Measurements from ENCODE around the gene SLC25A26. TPM values are rescaled to one million over a fixed set of nuclear protein-coding genes. Genes with fewer than 3 reads are reported as not detected.
A peak's percentile ranks its signal among the peaks of the same experiment; 100 is the strongest.

The SLC25A26 gene
- total RNA-seq, 1 donor from 2014 or later, result 20.8 TPM

DNA sequence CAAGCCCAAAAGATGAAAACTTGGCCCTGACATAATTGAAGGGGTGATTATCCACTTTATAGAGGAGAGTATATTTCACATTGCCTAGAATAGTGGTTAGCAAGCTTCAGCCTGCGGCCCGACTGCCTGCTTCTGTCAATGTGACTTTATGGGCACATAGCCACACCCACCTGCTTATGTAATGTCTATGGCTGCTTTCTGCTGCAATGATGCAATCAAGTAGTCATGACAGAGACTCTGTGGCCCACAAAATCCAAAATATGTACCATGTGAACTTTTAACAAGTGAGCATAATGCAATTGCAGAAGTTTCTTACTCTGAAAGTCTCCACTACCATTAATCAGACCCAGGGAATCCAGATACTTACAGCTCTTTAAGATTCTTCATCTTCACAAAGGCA, 176.9 kb downstream of the SLC25A26 start:
- no peak for DNase-seq

DNA sequence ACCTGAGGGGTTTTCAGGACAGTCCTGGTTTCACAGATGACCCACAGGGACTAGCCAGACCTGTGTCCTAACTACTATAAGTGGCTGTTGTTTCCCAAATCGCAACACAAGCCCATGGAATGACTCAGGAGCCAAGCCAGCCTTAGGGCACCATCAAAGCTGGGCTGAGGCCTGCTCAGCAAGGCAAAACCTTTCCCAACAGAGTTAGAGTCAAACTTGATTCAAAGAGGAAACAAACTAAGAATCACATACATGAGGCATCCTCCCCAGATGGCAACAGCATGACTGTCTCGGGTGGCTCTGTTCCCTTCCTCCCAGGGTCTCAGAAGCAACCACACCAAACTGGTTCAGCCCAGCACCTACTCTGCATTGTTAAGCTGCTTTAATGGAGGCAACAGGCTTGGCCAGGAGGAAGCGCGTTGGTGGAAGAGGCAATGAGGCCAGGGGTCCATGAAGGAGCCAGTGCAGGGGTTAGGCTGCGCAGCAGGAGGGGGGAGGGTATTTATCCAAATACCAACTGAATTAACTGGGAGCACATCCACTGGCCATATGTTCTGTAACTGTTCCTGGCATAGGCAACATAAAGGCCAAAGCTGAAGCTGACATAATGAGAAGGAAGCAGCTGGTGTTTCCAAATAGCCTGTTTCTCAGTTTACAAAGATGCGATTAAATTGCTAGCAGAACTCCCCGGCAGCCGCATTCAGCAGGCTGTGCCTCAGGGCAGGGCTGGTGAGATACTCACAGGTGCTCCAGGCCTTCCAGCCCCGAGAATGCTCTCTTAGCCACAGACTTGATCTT, 177.6 kb downstream of the SLC25A26 start:
- DNase-seq, result no peak

DNA sequence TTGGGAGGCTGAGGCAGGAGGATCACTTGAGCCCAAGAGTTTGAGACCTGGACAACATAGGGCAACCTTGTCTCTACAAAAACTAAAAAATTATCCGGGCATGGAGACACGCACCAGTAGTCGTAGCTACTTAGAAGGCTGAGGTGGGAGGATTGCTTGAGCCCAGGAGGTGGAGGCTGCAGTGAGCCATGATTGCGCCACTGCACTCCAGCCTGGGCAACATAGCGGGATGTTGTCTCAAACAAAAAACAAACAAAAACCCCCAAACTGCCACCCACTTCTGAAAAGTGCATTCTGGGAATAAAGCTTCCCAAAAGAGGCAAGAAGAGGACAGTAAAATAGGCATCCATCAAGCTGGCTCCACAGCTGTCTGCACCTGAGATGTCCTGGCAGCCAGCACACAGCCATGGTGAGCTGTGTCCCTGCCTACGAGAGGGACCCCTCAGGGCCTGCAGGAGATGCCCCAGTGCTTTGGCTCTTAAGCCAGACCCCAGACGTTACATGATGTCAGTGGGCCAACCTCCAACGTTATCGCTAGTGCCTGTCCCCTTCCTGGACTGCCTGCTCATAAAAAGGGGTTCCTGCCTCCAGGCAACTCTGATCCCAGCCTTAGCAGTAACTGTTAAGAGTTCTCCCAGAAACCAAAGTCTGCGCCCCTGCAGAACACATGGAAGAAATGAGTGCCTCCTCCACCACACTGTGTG, 178.9 kb downstream of the SLC25A26 start:
- DNase-seq, result no peak

DNA sequence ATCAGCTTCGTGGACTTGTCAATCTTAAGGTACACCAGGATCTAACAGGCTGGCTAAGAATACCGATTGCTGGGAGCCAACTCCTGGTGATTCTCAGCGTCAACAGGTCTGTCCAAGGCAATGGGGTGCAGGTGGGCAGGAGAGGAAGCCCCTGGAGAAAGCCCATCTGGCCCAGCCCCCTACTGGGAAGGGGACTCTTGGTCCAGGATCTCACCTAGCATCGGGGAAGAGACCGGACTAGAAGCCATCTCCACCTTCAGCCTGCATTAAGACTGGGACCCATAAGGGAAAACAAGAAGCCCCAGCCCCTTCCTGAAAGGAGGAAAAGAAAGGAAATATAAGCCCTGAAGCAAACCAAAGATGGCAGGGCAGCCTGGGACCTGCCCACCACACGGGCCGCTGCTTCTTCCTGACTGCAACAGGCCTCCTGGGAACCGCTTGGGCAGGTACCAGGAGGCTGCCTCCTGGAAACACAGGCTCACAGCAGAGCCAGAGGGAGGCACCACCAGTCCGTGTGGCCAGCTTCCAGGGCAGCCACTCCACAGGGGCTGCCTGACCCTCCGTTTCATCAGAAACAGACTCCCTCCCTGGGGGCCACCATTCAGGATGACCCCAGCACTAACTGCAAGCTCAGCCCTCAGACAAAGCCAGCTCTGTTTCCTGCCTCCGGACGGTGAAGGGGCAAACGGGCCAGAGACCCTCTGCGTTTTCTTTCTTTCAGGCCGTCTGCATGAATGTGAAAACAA, 179.8 kb downstream of the SLC25A26 start:
- peak; percentile 25 for DNase-seq

DNA sequence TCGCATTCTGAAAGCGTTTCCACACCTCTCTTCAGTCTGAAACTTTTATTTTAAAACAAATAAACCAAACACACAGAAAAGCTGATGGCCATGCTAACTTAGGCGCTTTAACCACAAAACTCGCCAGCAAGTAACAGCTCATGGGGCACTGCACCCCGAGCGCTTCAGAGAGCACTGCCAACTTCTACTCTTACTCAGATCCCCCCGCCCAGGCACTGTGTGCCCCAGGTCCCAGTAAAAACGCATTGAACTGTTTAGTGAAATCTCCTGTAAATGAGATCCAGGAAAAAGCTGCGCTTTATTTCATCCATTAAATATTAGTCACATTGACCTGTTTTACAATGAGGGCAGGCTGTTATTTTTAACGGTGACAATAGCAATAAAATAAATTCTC, 180.4 kb downstream of the SLC25A26 start:
- DNase-seq, result peak; percentile 14

DNA sequence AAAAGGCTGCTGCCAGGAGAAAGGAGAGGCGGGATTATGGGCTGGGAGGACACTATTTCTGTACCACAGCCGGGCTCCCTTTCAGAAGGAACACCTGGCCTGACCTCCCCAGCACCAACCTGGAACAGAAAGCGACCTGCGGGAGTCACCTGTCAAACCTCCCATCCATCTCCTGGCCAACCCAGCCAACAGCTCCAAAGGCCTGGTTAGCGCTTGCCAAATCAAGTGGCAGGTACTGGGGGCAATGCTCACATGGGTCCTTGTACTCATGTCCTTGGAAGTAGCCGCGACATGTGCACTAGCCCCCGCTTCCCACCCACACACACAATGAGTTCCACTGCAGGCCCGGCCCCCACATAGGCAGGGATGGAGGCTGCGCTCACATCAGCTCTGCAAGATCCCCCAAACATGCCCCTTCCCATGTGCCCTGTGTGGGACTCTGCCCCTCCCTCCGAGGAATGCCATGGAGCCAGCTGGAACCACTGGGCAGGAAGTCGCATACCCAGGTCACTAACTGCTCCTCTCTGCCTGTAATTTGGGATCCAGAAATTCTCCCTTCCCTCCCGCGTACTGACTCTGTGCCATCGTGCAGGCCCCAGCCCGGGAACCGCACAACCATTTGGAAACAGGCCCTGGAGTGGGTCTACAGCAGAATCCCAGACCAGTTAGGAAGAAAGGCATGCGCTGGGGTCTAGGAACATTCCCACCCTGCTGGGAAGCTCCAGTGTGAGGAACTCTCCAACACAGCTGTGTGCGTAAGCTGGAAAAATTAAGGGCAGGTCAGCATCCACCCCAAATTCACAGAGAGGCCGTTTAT, 181.1 kb downstream of the SLC25A26 start:
- DNase-seq, result no peak

DNA sequence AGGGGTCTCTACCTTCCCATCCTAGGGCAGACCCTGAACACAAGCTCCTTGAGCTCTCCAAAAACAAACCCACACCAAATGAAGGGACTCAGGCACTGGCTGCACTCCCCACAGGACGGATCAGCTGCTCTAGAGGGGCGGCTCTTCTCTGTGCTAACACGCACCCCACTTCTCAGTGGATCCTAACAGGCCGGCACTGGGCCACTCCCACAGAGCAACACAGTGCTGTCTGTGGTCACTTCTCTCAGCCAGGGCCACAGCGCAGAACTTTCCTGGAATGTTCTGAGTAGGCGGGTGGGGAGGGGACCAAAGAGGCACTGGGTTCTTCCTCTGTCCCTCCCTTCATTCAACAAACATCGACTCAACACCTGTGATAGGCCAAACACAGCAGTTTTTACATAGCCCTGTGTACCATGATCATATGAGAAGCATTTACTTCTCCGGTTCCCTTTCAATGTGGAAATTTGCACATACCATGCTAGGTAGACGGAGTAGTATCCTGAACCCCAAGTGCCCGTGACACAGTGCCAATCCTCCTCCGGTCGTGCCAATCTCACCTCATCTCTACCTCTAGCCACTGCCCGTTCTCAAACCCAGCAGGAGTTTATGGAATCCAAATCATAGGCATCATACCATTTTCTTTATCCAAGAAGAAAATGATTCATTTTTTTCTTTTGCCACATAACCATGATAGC, 181.9 kb downstream of the SLC25A26 start:
- DNase-seq, result no peak

DNA sequence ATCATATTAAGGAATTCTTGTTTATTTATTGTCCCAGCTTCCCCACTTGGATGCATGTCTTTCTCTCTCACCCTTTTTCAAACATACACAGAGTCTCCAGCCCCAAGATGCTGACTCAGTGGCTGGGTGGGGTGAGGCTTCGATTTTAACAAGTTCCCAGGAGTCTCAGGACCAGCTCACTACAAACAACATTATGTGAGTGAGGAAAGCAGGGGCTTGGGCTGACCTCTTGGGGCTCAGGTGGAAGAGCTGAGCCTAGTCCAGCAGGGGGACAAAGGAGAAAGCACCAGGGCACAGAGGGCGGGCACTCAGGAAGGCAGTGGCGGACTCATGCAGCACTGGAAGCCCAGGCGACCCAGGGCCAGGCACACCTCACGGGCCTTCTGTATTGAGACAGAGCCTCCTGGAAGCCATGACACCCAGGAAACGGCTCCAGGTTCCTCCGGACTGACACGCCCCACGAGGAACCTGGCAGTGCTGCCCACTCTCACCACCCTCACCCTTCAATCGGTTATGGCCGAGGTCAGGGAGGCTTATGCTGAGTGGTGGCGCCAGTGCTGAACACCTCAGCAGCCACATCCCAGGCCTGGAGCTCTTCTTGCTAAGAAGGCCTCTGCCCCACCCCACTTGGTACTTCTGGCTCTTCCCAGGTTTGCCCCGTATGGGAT, 182.7 kb downstream of the SLC25A26 start:
- no peak for DNase-seq

DNA sequence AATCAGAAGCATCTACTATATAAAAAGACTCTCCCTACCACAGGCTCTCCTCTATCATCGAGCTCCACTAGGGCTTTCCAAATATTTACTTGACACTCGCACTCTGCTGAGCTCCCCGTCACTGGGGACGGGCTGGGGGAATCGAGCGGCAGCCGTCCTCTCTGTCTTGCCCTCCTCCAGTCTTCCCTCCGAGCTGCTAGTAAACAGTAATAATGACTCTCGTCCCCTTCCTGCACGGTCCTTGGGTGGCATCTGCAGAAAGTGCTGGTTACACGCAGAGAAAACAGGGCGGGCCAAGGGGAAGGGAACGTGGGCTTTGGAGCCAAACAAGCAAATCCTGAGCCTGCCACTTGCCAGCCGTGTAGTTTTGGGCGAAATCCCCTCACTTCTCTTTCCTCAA, 183.4 kb downstream of the SLC25A26 start:
- DNase-seq, result no peak

DNA sequence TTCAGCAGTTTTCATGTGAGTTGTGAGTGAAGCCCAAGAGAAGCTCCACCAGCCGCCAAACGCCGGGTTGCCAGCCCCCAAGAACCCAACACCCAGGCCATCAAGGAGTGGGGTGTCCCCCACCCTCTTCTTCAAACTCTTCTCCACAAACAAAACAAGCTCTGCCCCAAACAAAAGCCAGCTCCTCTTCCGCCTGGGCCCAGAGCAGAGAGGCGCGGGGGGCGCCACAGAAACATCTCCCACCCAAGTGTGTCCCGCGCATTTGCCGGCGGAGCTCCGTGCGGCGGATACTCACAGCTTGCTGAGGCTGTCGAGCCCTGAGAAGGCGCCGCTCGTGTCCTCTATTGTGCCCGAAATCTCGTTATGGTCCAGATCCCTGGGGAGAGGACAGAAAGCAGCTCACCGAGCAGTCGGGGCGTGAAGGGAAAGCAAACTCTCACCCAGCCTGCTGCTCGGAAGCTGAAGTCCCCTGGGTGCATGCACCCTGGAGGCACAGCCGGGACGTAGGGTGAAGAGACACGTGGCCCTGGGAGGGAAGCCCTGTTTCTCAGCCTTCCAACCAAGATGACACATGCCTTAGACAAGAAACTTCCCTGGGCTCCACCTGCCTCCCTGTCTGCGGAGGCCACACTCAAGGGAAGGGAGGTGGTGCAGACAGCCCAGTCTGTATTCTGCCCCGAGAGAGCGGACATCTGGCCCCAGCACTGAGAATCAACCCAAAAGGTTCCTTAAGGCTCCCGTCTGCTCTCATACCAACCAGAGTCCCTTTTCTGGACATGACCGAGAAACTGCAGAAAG, 184.3 kb downstream of the SLC25A26 start:
- DNase-seq, result no peak

DNA sequence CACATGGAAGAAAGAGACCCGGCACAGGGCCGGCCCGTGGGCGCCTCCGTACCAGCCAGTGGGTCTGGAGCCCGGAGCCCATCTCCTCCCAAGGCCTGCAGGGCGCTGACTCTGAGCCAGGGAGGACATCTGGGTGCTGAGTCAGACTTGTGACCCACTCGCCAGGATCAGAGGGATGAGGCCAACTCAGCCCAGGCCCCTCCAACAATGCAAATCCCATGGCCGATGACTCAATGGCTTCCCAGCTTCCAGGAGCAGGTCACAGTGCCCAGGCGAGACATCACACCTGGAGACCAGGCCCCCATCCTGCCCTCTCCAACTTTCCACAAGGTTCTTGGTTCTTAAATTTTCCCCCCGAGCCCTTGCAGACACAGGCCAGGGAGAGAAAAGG, 184.9 kb downstream of the SLC25A26 start:
- peak; percentile 27 for DNase-seq

DNA sequence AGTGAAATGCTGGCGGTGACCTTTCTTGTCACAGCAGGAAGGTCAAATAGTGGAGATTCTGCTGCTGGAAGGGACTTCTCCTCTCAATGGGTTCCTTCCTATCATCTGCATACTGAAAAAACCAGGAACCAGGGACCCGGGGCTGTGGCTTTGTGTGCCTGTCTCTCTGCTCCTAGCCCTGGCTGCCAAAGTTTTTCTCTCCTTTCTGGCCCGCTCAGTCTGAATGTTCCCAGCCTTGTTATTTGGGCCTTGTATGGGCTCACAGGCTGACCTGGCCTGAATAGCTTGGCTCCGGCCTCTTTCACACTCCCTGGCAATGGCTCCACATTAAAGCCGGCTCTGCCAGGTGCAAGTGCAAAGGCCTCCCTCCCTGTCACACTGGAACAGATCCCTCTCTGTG, 185.4 kb downstream of the SLC25A26 start:
- no peak for DNase-seq

DNA sequence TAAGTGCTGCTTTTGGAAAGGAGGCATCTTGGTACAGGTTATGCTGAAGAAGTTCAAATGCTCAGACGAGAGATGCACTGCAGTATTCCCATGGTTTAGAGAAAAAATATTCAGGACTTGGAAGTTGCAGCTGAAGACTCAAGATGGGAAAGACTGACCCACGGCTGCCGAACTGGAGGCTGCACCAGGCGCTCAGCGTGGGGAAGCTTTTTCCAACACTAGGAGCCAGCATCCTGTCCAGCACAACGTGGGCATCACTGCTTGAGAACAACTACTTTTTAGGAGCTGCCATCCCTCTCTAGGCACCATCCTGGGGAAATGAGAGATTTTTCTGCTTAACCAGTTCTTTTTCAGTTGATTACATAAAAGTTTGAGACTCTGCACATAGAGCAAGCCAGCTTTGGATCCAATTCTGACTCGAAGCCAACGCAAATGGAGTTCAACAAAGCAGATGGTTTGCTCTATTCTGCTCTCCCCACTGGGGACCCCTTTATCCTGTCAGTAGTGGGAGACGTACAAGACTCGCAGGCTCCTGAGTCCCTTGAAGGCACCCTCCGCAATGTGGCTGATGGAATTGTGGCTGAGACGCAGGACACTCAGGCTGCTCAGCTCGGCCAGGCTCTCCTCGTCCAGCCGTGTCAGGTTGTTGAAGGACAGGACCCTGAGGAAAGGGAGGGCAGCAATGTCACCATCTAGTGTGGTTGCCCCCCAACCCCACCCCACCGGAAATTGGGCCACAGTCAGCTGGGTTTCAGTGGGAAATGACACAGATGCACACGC, 186.2 kb downstream of the SLC25A26 start:
- no peak for DNase-seq

DNA sequence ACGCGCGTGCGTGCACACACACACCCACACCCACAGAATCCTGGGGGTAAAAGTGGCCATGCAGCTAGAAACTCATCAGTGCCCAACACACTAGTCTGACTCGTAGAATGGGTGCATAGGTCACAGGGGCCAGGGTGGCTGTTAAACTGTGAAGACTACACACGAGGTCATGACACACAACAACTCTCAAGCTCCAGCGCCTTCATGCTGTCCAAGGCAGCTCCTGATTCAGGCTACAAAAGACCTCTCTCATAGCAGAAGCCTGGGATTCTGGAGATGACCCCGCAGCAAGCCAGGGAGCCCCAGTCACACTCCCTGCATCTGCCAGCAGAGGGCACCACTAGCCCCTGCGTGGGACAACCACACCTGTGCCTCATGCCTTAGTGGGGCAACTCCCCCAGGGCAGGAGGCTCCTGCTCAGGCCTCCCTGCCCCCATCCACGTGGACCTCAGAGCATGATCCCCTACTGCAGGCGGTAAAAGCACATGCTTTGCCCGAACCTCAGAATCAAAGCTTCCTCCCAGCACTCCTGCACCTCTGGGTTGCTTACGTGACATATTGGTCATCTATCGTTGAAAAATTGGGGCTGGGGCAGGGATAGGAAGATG, 186.9 kb downstream of the SLC25A26 start:
- peak; percentile 81 for DNase-seq

DNA sequence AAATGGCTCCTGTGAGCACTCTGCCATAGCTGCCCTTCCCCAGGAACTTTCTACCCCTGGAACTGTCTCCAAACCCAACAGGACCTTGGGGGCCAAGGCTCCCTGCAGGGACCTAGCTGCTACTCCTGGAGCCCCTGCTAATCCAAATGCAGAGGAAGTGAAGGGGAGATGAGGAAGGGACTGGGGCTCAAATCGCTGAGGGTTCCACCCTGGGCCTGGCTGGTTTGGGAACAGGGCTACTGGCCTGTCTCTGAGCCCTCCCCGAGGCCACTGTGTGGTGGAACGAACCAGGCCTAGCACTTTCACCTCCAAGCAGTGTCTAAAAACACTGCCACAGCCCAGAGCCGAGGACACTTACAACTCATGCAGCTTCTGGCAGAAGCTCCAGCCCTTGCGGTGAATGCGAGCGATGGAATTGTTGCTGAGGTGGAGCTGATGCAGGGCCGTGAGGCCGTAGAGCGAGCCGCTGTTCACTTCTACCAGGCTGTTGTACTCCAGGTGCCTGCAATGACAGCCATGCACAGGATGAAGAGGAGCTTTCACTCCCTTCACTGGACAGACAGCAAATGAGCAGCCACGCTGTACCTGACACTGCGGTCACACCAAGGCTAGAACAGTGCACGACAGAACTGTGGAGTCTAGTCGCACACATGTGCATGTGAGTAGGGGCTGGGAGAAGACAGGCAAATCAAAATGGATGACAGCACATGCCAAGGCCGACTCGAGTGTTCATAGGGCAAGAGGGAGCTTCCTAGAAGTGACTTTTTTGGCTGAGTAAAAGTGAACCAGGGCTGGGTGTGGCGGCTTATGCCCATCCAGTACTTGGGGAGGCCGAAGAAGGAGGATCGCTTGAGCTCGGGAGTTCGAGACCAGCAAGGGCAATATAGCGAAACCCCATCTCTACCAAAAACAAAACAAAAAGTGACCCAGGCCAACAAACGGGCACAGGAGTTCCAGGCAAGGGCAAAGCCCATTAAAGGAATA, 189.3 kb downstream of the SLC25A26 start:
- no peak for DNase-seq

DNA sequence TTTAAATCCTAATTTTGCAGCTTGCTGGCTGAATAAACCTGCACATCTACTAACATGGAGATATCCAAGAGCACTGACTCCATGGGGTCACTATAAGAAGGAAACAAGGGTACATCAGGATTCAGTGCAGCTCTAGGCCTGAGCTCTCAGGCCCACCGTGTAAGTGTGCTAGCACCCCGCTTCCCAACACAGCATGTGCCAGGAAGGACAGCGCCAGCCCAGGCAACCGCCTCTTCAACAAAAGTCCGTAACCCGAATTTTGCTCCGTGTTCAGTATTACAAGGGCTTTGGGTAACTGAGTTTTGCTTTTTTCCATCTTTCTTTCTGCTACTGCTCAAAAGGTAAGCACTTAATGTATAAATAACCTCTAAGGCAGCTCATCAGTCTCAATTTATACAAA, 190.2 kb downstream of the SLC25A26 start:
- no peak for DNase-seq

DNA sequence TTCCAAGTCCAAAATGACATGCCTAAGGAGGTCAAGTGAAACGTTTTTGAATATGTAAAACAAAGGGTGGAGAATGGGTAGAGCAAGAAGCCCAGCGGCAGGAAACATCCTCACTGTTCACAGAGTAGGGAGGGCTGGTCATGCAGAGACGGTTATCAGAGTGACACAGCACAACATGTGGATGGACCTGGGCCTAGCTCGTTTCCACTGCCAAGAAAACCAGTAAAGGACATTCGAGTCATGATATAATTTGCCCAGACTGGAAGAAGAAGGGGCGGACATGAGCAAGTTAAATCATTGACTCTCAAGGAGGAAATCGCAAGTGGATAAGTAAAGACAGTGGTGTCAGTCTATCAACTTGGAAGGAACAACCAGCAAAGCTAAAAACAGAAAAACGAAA, 190.7 kb downstream of the SLC25A26 start:
- no peak for DNase-seq

All from dermis blood vessel endothelial cell (primary cell).